ENCODE measurements around the gene LMAN2L. TPM values are rescaled to one million over a fixed set of nuclear protein-coding genes. Genes with fewer than 3 reads are reported as not detected.

LMAN2L gene
- polyA plus RNA-seq, 1 of the 3 experiments (the other 2 are of a cell fraction): 17.7 TPM

DNA sequence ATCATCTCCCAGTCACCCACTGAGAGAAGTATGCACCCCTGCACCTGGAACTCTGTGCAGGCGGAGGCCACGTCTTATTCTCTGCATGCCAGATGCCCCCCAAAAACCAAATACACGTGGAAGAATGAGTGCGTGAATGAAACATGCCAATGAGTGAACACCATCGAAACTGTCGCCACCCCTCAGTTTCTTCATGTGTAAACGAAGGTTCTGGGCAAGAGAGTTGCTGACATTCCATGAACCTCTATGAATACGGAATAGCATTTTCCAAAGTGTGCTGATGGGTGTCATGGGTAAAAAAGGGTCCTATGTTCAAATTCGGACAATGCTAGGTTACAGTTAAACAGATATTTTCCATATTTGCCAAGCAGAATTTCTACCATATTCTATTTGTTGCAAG lies 77.5 kb downstream of the LMAN2L start:
- CTCF ChIA-PET: no interaction called here
- POLR2A ChIA-PET: no interaction called here
- no peak overlapping the region for H3K4me2 ChIP-seq
- no peak overlapping the region for H3K27ac ChIP-seq (ENCODE audit: low read depth in 2 of 2, low read length in 1 of 2)
- DNase-seq: no peak
- peaks cover 0 to 14% of the 10 kb centered on the region in 2 experiments; a peak in 2 of 4 replicates for H3K4me1 ChIP-seq (ENCODE audit: control insufficient read depth in 1 of 2, insufficient read depth in 2 of 2, low read depth in 1 of 2, low read length in 1 of 2)
- no peaks in the 10 kb centered on the region for H3K36me3 ChIP-seq (replicated peaks in 1 of 2; ENCODE audit: control insufficient read depth in 1 of 2, insufficient read depth in 2 of 2, low read length in 1 of 2)
- H3K27me3 ChIP-seq (ENCODE audit: insufficient read depth): no peaks in the 10 kb centered on the region
- no peaks in the 10 kb centered on the region for H4K20me1 ChIP-seq (ENCODE audit: insufficient read depth)
- H3F3A ChIP-seq (replicated peaks; ENCODE audit: insufficient read depth): peaks cover 7% of the 10 kb centered on the region
- TF ChIP-seq, protein P1, sequence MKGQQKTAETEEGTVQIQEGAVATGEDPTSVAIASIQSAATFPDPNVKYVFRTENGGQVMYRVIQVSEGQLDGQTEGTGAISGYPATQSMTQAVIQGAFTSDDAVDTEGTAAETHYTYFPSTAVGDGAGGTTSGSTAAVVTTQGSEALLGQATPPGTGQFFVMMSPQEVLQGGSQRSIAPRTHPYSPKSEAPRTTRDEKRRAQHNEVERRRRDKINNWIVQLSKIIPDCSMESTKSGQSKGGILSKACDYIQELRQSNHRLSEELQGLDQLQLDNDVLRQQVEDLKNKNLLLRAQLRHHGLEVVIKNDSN (IDR thresholded peaks at IDR 0.05; ENCODE audit: borderline replicate concordance, low read depth): no peak
- H3K79me2 ChIP-seq (ENCODE audit: insufficient read depth): no peaks in the 10 kb centered on the region
- H3K9me2 ChIP-seq: no peaks in the 10 kb centered on the region
- 84% methylated on average over 9 of the region's 9 CpGs for WGBS (ENCODE audit: low lambda C conversion rate)
- H2AFZ ChIP-seq (ENCODE audit: low read depth): no peak overlapping the region
- no peaks in the 10 kb centered on the region for H3K9me3 ChIP-seq
- no peak overlapping the region for H3K4me3 ChIP-seq (ENCODE audit: low read depth in 2 of 2, low read length in 1 of 2)
- no peak overlapping the region for H3K9ac ChIP-seq

DNA sequence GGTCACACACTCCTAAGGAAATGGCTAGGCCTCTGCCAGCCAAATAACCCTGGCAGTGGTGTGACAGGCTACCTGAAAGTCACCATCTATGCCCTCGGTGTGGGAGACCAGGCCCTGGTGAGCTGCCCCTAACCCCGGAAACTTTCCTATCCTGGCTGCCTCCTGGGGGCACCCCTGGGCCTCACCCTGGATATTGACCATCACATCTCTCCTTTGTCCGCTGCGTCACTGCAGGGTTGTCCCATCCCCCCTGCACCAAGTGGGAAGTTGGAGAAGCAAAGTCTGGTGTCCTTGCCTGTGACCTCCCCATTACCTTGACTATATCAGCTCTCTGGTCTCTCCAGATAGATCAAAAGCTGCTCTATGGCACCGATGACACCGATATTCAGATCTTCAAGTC lies 78.5 kb downstream of the LMAN2L start:
- Histone ChIP-seq H3K4me3 (ENCODE audit: low read depth in 2 of 2, low read length in 1 of 2) (no peak overlapping the region), H2AFZ (ENCODE audit: low read depth) (no peak overlapping the region), H3K4me2 (no peak overlapping the region), H4K20me1 (ENCODE audit: insufficient read depth) (no peaks in the 10 kb centered on the region), H3K9ac (no peak overlapping the region), H3K27ac (ENCODE audit: low read depth in 2 of 2, low read length in 1 of 2) (no peak overlapping the region), H3F3A (replicated peaks; ENCODE audit: insufficient read depth) (peaks cover 7% of the 10 kb centered on the region), H3K4me1 (ENCODE audit: control insufficient read depth in 1 of 2, insufficient read depth in 2 of 2, low read depth in 1 of 2, low read length in 1 of 2) (peaks cover 0 to 14% of the 10 kb centered on the region in 2 experiments; a peak in 2 of 4 replicates), H3K9me2 (no peaks in the 10 kb centered on the region), H3K9me3 (no peaks in the 10 kb centered on the region), H3K36me3 (replicated peaks in 1 of 2; ENCODE audit: control insufficient read depth in 1 of 2, insufficient read depth in 2 of 2, low read length in 1 of 2) (no peaks in the 10 kb centered on the region), H3K79me2 (ENCODE audit: insufficient read depth) (no peaks in the 10 kb centered on the region), H3K27me3 (ENCODE audit: insufficient read depth) (no peaks in the 10 kb centered on the region)
- ChIA-PET CTCF (no interaction called here), POLR2A (no interaction called here)
- WGBS (ENCODE audit: low lambda C conversion rate): 82% methylated on average over 4 of the region's 6 CpGs
- TF ChIP-seq RCOR1 (IDR thresholded peaks at IDR 0.05; ENCODE audit: low read length) (no peak), SMC3 (IDR thresholded peaks at IDR 0.05; ENCODE audit: low read depth, low read length) (no peak), GATA2 (CRISPR knock-in tag; IDR thresholded peaks at IDR 0.05) (no peak), RFX5 (IDR thresholded peaks at IDR 0.05; ENCODE audit: low read length) (no peak)
- TF ChIP-seq, protein P1 (IDR thresholded peaks at IDR 0.05; ENCODE audit: borderline replicate concordance, low read depth): no peak
- DNase-seq: no peak

DNA sequence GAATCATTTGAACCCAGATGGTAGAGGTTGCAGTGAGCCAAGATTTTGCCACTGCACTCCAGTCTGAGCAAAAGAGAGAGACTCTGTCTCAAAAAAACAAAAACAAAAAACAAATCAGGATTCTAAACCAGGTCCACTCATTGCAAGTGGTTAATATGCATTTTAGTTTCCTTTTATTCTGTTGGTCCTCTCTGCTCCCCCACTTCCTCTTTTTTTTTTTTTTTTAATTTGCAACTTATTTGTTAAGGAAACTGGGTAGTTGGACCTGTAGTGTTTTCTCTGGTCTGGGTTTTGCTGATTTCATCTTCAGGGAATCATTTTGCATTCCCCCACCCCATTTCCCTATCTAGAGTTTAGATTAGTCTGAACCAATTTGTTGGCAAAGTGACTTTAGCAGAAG lies 83.3 kb downstream of the LMAN2L start:
- ChIA-PET CTCF (no interaction called here), POLR2A (no interaction called here)
- Histone ChIP-seq H3K9me2 (no peaks in the 10 kb centered on the region), H3K4me1 (ENCODE audit: control insufficient read depth in 1 of 2, insufficient read depth in 2 of 2, low read depth in 1 of 2, low read length in 1 of 2) (no peaks in the 10 kb centered on the region), H2AFZ (ENCODE audit: low read depth) (no peak overlapping the region), H3K9me3 (no peaks in the 10 kb centered on the region), H4K20me1 (ENCODE audit: insufficient read depth) (no peaks in the 10 kb centered on the region), H3K4me2 (no peak overlapping the region), H3K4me3 (ENCODE audit: low read depth in 2 of 2, low read length in 1 of 2) (no peak overlapping the region), H3K27me3 (ENCODE audit: insufficient read depth) (no peaks in the 10 kb centered on the region), H3K79me2 (ENCODE audit: insufficient read depth) (no peaks in the 10 kb centered on the region), H3K27ac (ENCODE audit: low read depth in 2 of 2, low read length in 1 of 2) (no peak overlapping the region), H3F3A (replicated peaks; ENCODE audit: insufficient read depth) (no peaks in the 10 kb centered on the region), H3K36me3 (replicated peaks in 1 of 2; ENCODE audit: control insufficient read depth in 1 of 2, insufficient read depth in 2 of 2, low read length in 1 of 2) (no peaks in the 10 kb centered on the region), H3K9ac (no peak overlapping the region)
- no peak for DNase-seq
- TF ChIP-seq, protein P2, sequence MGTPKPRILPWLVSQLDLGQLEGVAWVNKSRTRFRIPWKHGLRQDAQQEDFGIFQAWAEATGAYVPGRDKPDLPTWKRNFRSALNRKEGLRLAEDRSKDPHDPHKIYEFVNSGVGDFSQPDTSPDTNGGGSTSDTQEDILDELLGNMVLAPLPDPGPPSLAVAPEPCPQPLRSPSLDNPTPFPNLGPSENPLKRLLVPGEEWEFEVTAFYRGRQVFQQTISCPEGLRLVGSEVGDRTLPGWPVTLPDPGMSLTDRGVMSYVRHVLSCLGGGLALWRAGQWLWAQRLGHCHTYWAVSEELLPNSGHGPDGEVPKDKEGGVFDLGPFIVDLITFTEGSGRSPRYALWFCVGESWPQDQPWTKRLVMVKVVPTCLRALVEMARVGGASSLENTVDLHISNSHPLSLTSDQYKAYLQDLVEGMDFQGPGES (IDR thresholded peaks at IDR 0.05; ENCODE audit: low read depth, low read length): no peak
- TF ChIP-seq RXRA (IDR thresholded peaks at IDR 0.05; ENCODE audit: borderline replicate concordance, low read depth): no peak
- TF ChIP-seq YY1 (IDR thresholded peaks at IDR 0.05; ENCODE audit: low read depth): no peak
- no peak for TF ChIP-seq NRF1 (IDR thresholded peaks at IDR 0.05; ENCODE audit: low read depth, low read length)
- no peak for TF ChIP-seq SMC3 (IDR thresholded peaks at IDR 0.05; ENCODE audit: low read depth, low read length)
- TF ChIP-seq MXI1 (IDR thresholded peaks at IDR 0.05; ENCODE audit: low read depth, low read length): no peak
- TF ChIP-seq TCF12 (IDR thresholded peaks at IDR 0.05): no peak

Other genes starting within 250 kb of the LMAN2L start
- 0.05 and 0.08 TPM in 2 replicates for gene NEURL3, start 234.7 kb downstream of the LMAN2L start, polyA plus RNA-seq (2012; rRNA removed)
- 3.3 TPM in 2 replicates for gene ARID5A, start 203.3 kb downstream of the LMAN2L start, polyA plus RNA-seq (2012; rRNA removed)
- 10.1 and 10.7 TPM in 2 replicates for gene KANSL3, start 101.8 kb downstream of the LMAN2L start, polyA plus RNA-seq (2012; rRNA removed)
- gene FER1L5, start 97.3 kb downstream of the LMAN2L start, polyA plus RNA-seq (2012; rRNA removed): 0.02 TPM in 1 of 2 replicates, not detected in the other
- 5.5 TPM in 2 replicates for gene CNNM4, start 20.8 kb upstream of the LMAN2L start, polyA plus RNA-seq (2012; rRNA removed)
- 9.3 and 14.7 TPM in 2 replicates for gene CNNM3, start 76.2 kb upstream of the LMAN2L start, polyA plus RNA-seq (2012; rRNA removed)
- 3.1 and 3.8 TPM in 2 replicates for gene ANKRD23, start 104.0 kb upstream of the LMAN2L start, polyA plus RNA-seq (2012; rRNA removed)
- 11.8 and 13.4 TPM in 2 replicates for gene ANKRD39, start 118.0 kb upstream of the LMAN2L start, polyA plus RNA-seq (2012; rRNA removed)
- 34.8 and 40.9 TPM in 2 replicates for gene SEMA4C, start 130.0 kb upstream of the LMAN2L start, polyA plus RNA-seq (2012; rRNA removed)
- not detected in 2 replicates for gene FAM178B, start 246.5 kb upstream of the LMAN2L start, polyA plus RNA-seq (2012; rRNA removed)